ENCODE data around the gene OSBPL5.

GRCh38 chr11:3047637-3048036 is 117.5 kb downstream of the OSBPL5 start:
- TF ChIP-seq EZH2phosphoT487 (IDR thresholded peaks at IDR 0.05; ENCODE audit: borderline replicate concordance) (no peak), CTCF (conservative IDR thresholded peaks at IDR 0.05; ENCODE audit: low read length) (no peak)

All from Loucy (cell line).